HG02610 (cell line): ENCODE data around the gene HDDC2.
"Not testable (repeated sequence)": the region's sequence is repeated elsewhere in the genome, so short reads cannot be mapped to it uniquely, and the experiment has no call there.

Experiments used
- ATAC-seq: cut with Tn5 transposase; IDR thresholded peaks from one replicate; pipeline ENCODE4 v1.9.1; 2021; ENCODE audit warnings: mild to moderate bottlenecking, moderate library complexity; ENCODE audit not compliant: unreplicated experiment

Gene HDDC2

DNA sequence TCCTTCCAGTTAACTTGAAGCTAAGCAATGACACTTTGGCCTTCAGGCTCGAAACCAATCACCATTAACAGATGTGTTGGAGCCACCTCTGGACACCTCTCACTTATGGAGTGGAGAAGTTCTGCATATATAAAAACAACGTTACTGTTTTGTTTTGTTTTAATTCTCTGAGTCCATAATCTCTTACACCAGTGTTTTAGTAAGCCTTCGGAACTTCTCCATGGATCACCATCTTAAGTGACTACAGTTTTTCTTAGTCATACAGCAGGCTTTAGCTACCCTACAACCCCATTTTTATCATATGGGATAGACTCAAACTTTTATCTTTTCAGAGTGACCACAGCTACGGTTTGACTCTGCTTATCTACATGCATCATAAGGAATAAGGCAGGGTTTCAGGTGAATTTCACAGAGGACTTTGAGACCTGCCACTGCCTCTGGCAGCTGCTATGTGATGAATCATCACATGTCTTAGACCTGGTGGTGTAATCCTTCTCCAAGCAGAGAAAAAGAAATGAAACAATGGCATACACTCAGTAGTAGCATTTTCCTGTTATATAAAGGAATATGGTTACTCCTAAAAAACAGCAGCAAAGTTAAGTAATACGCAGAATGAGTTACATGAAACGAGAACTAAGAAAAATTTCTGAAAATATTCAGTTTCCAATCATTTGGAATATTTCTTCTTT lies 5.5 kb upstream of the HDDC2 start:
- no peak for ATAC-seq

DNA sequence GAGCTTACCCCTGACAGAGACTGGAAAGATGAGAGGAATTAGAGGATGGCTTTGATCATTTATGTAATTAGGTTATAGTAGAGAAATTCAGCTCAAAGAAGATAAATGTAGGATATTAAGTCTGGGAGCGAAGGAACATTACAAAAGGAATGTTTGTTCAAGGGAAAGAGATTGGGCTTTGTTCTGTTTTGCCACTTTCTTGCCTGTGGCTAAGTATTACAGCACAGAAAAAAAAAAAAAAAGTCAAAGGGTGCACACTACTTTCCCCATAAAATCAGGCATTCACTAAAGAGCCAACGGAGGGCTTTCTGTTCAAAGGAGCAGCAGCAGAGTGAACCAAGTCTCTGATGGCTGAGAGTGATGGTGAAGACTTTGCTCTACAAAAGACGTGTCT lies 5.0 kb upstream of the HDDC2 start:
- no peak for ATAC-seq

- no peak for ATAC-seq
Measured at GRCh38 chr6:125304970-125305660, 3.3 kb upstream of the HDDC2 start.

GRCh38 chr6:125303512-125303854 lies 1.7 kb upstream of the HDDC2 start:
- no peak for ATAC-seq

DNA sequence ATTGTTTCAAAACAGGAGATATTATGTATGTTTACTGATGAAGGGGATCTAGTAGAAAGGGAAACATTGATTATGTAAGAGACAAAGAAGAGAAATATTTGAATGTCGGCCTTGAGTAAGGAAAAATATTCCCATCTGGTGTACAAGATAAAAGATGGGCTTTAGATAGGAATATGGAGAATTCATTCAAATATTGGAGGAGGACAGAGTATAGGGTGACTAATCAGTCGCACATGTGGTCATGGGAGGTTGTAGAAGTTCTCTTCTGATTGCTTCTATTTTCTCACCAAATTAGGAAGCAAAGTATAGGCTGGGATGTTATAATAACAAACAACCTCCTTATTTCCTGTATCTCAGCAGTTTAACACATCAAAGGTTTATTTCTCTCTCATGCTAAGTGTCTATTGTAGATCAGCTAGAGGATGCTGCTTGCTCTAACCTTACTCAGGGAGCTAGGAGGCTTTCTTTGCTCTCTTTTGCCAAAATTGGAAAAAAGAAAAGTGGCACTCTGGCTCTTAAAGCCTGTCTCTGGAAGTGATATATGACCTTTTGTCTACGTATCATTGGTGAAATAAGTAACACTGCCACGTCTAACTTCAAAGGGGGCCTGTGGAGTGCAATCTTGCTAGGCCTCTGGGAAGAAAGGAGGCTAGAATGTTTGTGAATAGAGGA lies 1.2 kb upstream of the HDDC2 start:
- ATAC-seq: no peak

GRCh38 chr6:125300992-125301434 lies 754 bp downstream of the HDDC2 start:
- no peak for ATAC-seq

- no peak for ATAC-seq
Measured at GRCh38 chr6:125299257-125299656, 2.5 kb downstream of the HDDC2 start.

- no peak for ATAC-seq
Measured at GRCh38 chr6:125296471-125296870, 5.3 kb downstream of the HDDC2 start.

DNA sequence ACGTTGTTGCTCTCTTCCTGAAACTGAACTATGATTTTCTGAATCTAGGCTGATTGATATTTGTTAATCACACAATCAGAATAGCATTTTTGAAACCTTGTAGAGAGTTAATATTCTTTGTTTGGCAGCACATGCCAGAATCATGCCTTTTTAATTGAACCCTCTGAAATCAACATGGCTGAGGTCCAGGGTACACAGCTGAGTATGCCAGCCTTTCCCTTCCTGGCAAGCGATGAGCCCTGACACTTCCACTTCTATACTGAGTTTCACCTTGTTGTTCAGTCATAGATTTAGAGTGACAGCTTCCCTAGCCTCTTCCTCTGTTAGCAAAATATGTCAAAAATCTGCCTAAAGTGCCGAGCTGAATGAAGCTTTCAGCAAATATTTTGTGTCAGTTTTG lies 6.8 kb downstream of the HDDC2 start:
- no peak for ATAC-seq

DNA sequence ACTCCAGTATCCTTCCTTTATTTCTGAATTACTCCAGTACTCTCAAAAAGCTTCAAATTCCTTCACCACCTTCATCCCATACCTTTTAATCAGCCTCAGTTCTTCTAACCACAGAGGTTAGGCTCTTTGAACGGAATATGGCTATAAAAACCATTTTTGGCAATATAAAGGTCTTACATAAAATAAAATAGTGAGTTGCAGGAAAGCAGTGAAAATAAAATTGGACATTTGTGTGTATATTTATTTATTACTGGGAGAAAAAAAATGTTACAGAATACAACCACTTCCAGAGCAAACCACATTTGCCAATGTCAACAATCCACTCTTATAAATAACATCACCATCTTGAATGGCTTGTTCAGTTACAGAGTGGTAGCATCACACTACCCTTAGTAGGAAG lies 7.7 kb downstream of the HDDC2 start:
- ATAC-seq: no peak

GRCh38 chr6:125293587-125293986 lies 8.2 kb downstream of the HDDC2 start:
- no peak for ATAC-seq

DNA sequence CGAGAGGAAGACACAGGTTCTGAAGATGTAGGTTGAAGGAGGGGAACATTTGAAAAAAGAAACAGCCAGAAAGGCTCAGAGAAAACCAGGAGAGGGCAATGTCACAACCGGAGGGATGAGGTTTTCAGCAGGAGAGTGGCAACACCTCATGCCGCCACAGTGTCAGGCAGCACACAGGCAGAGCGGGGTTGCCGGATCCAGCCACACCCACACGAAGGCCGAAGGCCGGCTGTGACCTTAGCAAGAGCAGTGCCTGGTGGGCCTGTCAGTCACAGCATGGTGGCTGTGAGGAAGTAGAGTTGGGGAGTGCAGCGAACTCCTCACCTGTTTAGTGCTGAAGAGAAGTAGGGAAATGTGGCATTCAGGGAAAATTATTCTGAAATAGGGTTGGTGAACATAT lies 14.0 kb downstream of the HDDC2 start:
- ATAC-seq: no peak

GRCh38 chr6:125285936-125286335 lies 15.8 kb downstream of the HDDC2 start:
- ATAC-seq: no peak

DNA sequence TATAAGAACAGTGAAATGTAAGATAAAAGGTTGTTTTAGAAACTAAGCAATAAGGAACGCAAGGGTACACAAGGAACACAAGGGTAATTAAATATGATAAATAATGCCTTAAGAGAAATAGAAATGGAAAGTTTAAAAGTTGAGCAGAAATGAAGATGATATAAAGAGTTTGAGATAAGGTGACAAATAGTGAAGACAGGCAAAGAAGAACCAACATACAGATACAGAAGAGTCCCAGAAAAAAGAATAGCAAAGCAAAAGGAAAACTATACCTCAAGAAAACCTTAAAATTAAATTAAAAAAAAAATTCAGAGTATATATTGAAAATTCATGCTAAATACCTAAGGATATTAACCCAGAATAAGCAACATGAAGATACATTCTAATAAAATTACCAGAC lies 16.4 kb downstream of the HDDC2 start:
- ATAC-seq: no peak

GRCh38 chr6:125282470-125282869 lies 19.3 kb downstream of the HDDC2 start:
- ATAC-seq: not testable (repeated sequence)

DNA sequence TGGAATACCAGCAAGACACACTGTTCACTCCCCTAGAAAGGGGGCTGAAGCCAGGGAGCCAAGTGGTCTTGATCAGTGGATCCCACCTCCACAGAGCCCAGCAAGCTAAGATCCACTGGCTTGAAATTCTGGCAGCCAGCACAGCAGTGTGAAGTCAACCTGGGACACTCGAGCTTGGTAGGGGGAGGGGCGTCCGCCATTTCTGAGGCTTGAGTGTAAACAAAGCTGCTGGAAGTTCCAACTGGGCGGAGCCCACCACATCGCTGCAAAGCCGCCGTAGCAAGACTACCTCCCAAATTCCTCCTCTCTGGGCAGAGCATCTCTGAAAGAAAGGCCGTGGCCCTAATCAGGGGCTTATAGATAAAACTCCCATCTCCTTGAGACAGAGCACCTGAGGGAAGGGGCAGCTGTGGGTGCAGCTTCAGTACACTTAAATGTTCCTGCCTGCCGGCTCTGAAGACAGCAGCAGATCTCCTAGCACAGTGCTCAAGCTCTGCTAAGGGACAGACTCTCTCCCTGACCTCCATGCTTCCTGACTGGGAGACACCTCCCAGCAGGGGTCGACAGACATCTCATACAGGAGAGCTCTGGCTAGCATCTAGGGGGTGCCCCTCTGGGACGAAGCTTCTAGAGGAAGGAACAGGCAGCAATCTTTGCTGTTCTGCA lies 21.3 kb downstream of the HDDC2 start:
- not testable (repeated sequence) for ATAC-seq

DNA sequence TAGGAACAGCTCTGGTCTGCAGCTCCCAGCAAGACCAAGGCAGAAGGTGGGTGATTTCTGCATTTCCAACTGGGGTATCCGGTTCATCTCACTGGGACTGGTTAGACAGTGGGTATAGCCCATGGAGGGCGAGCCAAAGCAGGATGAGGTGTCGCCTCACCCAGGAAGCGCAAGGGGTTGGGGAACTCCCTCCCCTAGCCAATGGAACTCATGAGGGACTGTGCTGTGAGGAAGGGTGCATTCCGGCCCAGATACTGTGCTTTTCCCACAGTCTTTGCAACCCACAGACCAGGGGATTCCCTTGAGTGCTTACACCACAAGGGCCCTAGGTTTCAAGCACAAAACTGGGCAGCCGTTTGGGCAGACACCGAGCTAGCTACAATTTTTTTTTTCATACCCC lies 21.8 kb downstream of the HDDC2 start:
- ATAC-seq: peak; percentile 75

DNA sequence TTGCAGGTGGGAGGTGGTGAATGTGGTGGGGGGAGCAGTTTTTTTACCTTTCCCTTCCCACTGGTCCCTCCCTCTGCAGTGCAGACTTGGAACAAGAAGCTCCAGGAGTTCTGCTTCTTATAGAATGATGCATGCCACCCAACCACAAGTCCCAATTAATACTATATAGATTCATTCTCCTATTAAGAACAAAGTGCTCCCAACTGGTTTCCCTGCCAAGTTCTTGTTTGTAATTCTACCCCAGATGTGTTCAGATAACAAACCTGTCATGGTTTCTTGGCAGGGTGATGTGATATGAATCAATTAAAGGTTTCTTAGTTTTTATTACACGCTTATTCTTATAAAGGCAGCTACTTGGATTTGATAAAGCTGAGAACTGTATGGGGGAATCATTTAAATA lies 23.9 kb downstream of the HDDC2 start:
- no peak for ATAC-seq

DNA sequence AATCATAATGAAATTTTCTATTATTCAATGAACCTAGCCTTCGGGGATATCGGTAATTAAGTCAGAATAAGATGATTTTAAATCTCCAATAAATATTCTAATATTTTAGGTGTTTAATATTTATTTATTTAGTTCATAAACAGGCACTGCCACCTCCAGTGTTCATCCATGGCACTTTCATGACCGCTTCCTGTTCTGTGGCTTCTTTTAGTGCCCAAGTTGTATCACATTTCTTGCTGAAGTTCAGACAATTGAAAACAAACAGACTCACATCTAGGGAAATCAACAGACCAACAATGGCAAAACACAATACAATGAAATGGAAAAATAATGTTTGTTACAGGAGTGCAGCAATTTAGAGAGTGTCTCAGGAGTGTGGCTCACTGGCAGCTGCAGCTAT lies 26.0 kb downstream of the HDDC2 start:
- ATAC-seq: no peak

GRCh38 chr6:125274935-125275334 lies 26.8 kb downstream of the HDDC2 start:
- no peak for ATAC-seq

GRCh38 chr6:125273965-125274364 lies 27.8 kb downstream of the HDDC2 start:
- no peak for ATAC-seq

GRCh38 chr6:125273251-125273650 lies 28.5 kb downstream of the HDDC2 start:
- no peak for ATAC-seq
